NT2/D1 (cell line): ENCODE measurements around the gene NFE2L1.

Source experiments
- SUZ12 ChIP-seq: IDR thresholded peaks from 2 replicates; pipeline ENCODE4 v1.6.1; 2011; ENCODE audit not compliant: insufficient read length, insufficient read depth; ENCODE audit errors: extremely low read depth
- YY1 ChIP-seq: IDR thresholded peaks from 2 replicates; pipeline ENCODE4 v1.6.1; 2011; ENCODE audit not compliant: insufficient read length, insufficient read depth
- ZNF274 ChIP-seq: IDR thresholded peaks from 2 replicates; pipeline ENCODE4 v1.6.1; 2011; ENCODE audit warnings: mild to moderate bottlenecking, low read depth, low read length

- TF ChIP-seq ZNF274 (no peak), YY1 (no peak), SUZ12 (no peak)
Measured at GRCh38 chr17:48066656-48067055, 18.5 kb downstream of the NFE2L1 start.
